IMR-90 (cell line): ENCODE data around the gene QRFP. TPM values are rescaled to one million over a fixed set of nuclear protein-coding genes. Genes with fewer than 3 reads are reported as not detected.

Experiments used
- ATAC-seq: fragments of 200-7000 bp; cut with Tn5 transposase; 2 replicates; pipeline ENCODE4 v1.9.1; 2020; ENCODE audit warnings: low read depth, mild to moderate bottlenecking, moderate library complexity
- BruUV-seq: library from RNA; stranded (reverse); fragments of 400-500 nt; replicated peaks from 2 replicates; lab custom pipeline; 2021; lab: Mats Ljungman, UMichigan
- CTCF ChIA-PET: fragments of 300-600 bp; formaldehyde crosslinking; extraction: SDS; loops from one replicate; lab custom pipeline; 2021; ENCODE audit warnings: antibody characterized with exemption; lab: Yijun Ruan, JAX
- POLR2A ChIA-PET: fragments of 300-600 bp; sonication (Branson Sonifier 250); formaldehyde crosslinking; loops from one replicate; lab custom pipeline; 2022; ENCODE audit warnings: antibody characterized with exemption; ENCODE audit not compliant: unreplicated experiment; lab: Charles Lee
- DNase-seq: peaks from one replicate; pipeline ENCODE4 v3.0.0; 2013
- H2AFZ ChIP-seq: replicated peaks from 2 replicates; pipeline ENCODE3; 2013; ENCODE audit warnings: low read length, mild to moderate bottlenecking; ENCODE audit not compliant: poor library complexity
- H2AK5ac ChIP-seq: 2 replicates; pipeline ENCODE4 v1.6.1; 2013; ENCODE audit warnings: low read depth, low read length, inconsistent platforms
- H2AK9ac ChIP-seq: replicated peaks from 2 replicates; pipeline ENCODE3; 2013; ENCODE audit warnings: mild to moderate bottlenecking, low read depth, low read length, moderate library complexity; ENCODE audit not compliant: poor library complexity
- H2BK120ac ChIP-seq: 2 replicates; pipeline ENCODE4 v1.6.1; 2013; ENCODE audit warnings: low read depth, low read length, inconsistent platforms
- H2BK15ac ChIP-seq: 3 replicates; pipeline ENCODE4 v1.6.1; 2013; ENCODE audit warnings: low read depth, low read length, inconsistent platforms
- H2BK20ac ChIP-seq: 2 replicates; pipeline ENCODE4 v1.6.1; 2013; ENCODE audit warnings: low read depth, mild to moderate bottlenecking, inconsistent platforms, low read length, moderate library complexity
- H2BK5ac ChIP-seq: 2 replicates; pipeline ENCODE4 v1.6.1; 2013; ENCODE audit warnings: mild to moderate bottlenecking, low read depth, low read length, inconsistent platforms; ENCODE audit not compliant: poor library complexity, severe bottlenecking
- H3K14ac ChIP-seq: replicated peaks from 2 replicates; pipeline ENCODE4 v1.6.1; 2013; ENCODE audit warnings: low read depth, low read length, inconsistent platforms
- H3K18ac ChIP-seq: 2 replicates; pipeline ENCODE4 v1.6.1; 2013; ENCODE audit warnings: low read depth, low read length, control low read depth
- H3K23ac ChIP-seq: 2 replicates; pipeline ENCODE4 v1.6.1; 2013; ENCODE audit warnings: low read depth, low read length, inconsistent platforms
- H3K27ac ChIP-seq: 2 replicates; pipeline ENCODE4 v1.5.1; 2013; ENCODE audit warnings: mild to moderate bottlenecking, control low read depth, low read length; ENCODE audit not compliant: insufficient read depth
- H3K27me3 ChIP-seq: 2 replicates; pipeline ENCODE4 v1.6.1; 2013; ENCODE audit warnings: low read length; ENCODE audit not compliant: control insufficient read depth, insufficient read depth
- H3K36me3 ChIP-seq: 2 replicates; pipeline ENCODE4 v1.6.1; 2013; ENCODE audit warnings: low read length, mixed read lengths; ENCODE audit not compliant: control insufficient read depth, insufficient read depth
- H3K4ac ChIP-seq: 2 replicates; pipeline ENCODE4 v1.6.1; 2013; ENCODE audit warnings: low read depth, low read length, inconsistent platforms
- H3K4me1 ChIP-seq: 2 replicates; pipeline ENCODE4 v1.6.1; 2013; ENCODE audit warnings: low read length, mixed read lengths; ENCODE audit not compliant: control insufficient read depth, insufficient read depth
- H3K4me2 ChIP-seq: 2 replicates; pipeline ENCODE4 v1.6.1; 2013; ENCODE audit warnings: low read depth, mild to moderate bottlenecking, control low read depth, low read length, moderate library complexity
- H3K4me3 ChIP-seq: 2 replicates; pipeline ENCODE4 v1.5.1; 2013; ENCODE audit warnings: low read depth, mild to moderate bottlenecking, control low read depth, low read length, moderate library complexity; ENCODE audit not compliant: insufficient read depth
- H3K56ac ChIP-seq: 2 replicates; pipeline ENCODE4 v1.6.1; 2013; ENCODE audit warnings: low read length, inconsistent platforms; ENCODE audit not compliant: insufficient read depth; ENCODE audit errors: extremely low read depth
- H3K79me1 ChIP-seq, 2 experiments: 2 replicates each; pipeline ENCODE4 v1.6.1; 2013; ENCODE audit warnings: low read length in 2 of 2, inconsistent platforms in 1 of 2, low read depth in 1 of 2
- H3K9ac ChIP-seq: 2 replicates; pipeline ENCODE4 v1.6.1; 2013; ENCODE audit warnings: low read depth, low read length, control low read depth
- H3K9me1 ChIP-seq: 2 replicates; pipeline ENCODE4 v1.6.1; 2013; ENCODE audit warnings: low read length, inconsistent platforms; ENCODE audit not compliant: insufficient read depth
- H3K9me3 ChIP-seq: 2 replicates; pipeline ENCODE4 v1.6.1; 2013; ENCODE audit warnings: low read length; ENCODE audit not compliant: control insufficient read depth, insufficient read depth
- H4K20me1 ChIP-seq: 2 replicates; pipeline ENCODE4 v1.6.1; 2013; ENCODE audit warnings: low read length, inconsistent platforms; ENCODE audit not compliant: insufficient read depth
- H4K5ac ChIP-seq: 2 replicates; pipeline ENCODE4 v1.6.1; 2013; ENCODE audit warnings: mild to moderate bottlenecking, low read depth, low read length, control low read depth
- H4K8ac ChIP-seq, 2 experiments: 2 replicates each; pipeline ENCODE4 v1.6.1; 2013; ENCODE audit warnings: low read depth in 2 of 2, low read length in 2 of 2, control low read depth in 1 of 2, inconsistent platforms in 1 of 2
- H4K91ac ChIP-seq: 2 replicates; pipeline ENCODE4 v1.6.1; 2013; ENCODE audit warnings: low read depth, low read length, inconsistent platforms; ENCODE audit not compliant: insufficient read depth
- BHLHE40 ChIP-seq: fragments of 150-350 bp; IDR thresholded peaks from 2 replicates; pipeline ENCODE4 v1.6.1; 2016; ENCODE audit warnings: mild to moderate bottlenecking, low read depth, low read length
- CEBPB ChIP-seq: IDR thresholded peaks from 2 replicates; pipeline ENCODE4 v1.6.1; 2012; ENCODE audit warnings: low read depth, low read length, improper control_type of control experiment
- CHD1 ChIP-seq: IDR thresholded peaks from 2 replicates; pipeline ENCODE4 v1.6.1; 2012; ENCODE audit warnings: low read depth, low read length, improper control_type of control experiment
- CTCF ChIP-seq: conservative IDR thresholded peaks from 2 replicates; pipeline ENCODE4 v1.5.1; 2012; ENCODE audit warnings: mild to moderate bottlenecking, low read depth, low read length, improper control_type of control experiment
- ELK1 ChIP-seq: fragments of 150-350 bp; IDR thresholded peaks from 2 replicates; pipeline ENCODE4 v1.6.1; 2016; ENCODE audit warnings: low read depth, mild to moderate bottlenecking, low read length, moderate library complexity, borderline replicate concordance
- FOS ChIP-seq: fragments of 150-350 bp; IDR thresholded peaks from 2 replicates; pipeline ENCODE4 v1.6.1; 2016; ENCODE audit warnings: low read depth, low read length
- MAFK ChIP-seq: IDR thresholded peaks from 2 replicates; pipeline ENCODE4 v1.6.1; 2012; ENCODE audit warnings: low read depth, low read length, improper control_type of control experiment
- MAZ ChIP-seq: IDR thresholded peaks from 2 replicates; pipeline ENCODE4 v1.6.1; 2012; ENCODE audit warnings: low read depth, mild to moderate bottlenecking, low read length, improper control_type of control experiment, moderate library complexity, borderline replicate concordance
- MXI1 ChIP-seq: IDR thresholded peaks from 2 replicates; pipeline ENCODE4 v1.6.1; 2012; ENCODE audit warnings: low read depth, mild to moderate bottlenecking, low read length, moderate library complexity, borderline replicate concordance
- NFE2L2 ChIP-seq: fragments of 150-350 bp; IDR thresholded peaks from 2 replicates; pipeline ENCODE4 v1.6.1; 2016; ENCODE audit warnings: low read depth, mild to moderate bottlenecking, low read length
- POLR2A ChIP-seq: IDR thresholded peaks from 2 replicates; pipeline ENCODE4 v1.6.1; 2012; ENCODE audit warnings: mild to moderate bottlenecking, low read depth, low read length
- RAD21 ChIP-seq: IDR thresholded peaks from 2 replicates; pipeline ENCODE4 v1.6.1; 2012; ENCODE audit warnings: low read length, improper control_type of control experiment
- RCOR1 ChIP-seq: IDR thresholded peaks from 2 replicates; pipeline ENCODE4 v1.6.1; 2012; ENCODE audit warnings: mild to moderate bottlenecking, low read length, improper control_type of control experiment; ENCODE audit not compliant: insufficient replicate concordance
- RFX5 ChIP-seq: IDR thresholded peaks from 2 replicates; pipeline ENCODE4 v1.8.0; 2012; ENCODE audit warnings: low read depth, mild to moderate bottlenecking, low read length, moderate library complexity
- SMC3 ChIP-seq: fragments of 150-350 bp; IDR thresholded peaks from 2 replicates; pipeline ENCODE4 v1.6.1; 2016; ENCODE audit warnings: low read depth, mild to moderate bottlenecking, antibody characterized with exemption, low read length, moderate library complexity
- USF2 ChIP-seq: fragments of 150-350 bp; IDR thresholded peaks from 2 replicates; pipeline ENCODE4 v1.6.1; 2017; ENCODE audit warnings: mild to moderate bottlenecking, antibody characterized with exemption, low read length, low read depth
- WGBS, 2 experiments: methylation state at CpG; one replicate each; pipeline versions ENCODE4 v1.1.5 to v1.1.7; 2013; ENCODE audit warnings: missing lambda C conversion rate in 2 of 2; ENCODE audit not compliant: insufficient read length in 1 of 2; ENCODE audit errors: extremely low coverage in 2 of 2; 5-methylcytosine and 5-hydroxymethylcytosine counted together
- dilution Hi-C: fragments of 300-500 bp; cut with HindIII; formaldehyde crosslinking; loops from one replicate; pipeline ENCODE4 v1.14.3; 2018; ENCODE audit warnings: low sequenced_read_pairs; ENCODE audit not compliant: unreplicated experiment
- in situ Hi-C: fragments of 300-500 bp; cut with MboI; formaldehyde crosslinking; loops from 3 replicates; pipeline ENCODE4 v1.14.3; 2019; ENCODE audit warnings: low sequenced_read_pairs, inconsistent platforms, mixed read lengths
- intact Hi-C: fragments of 100-400 bp; cut with micrococcal nuclease; formaldehyde crosslinking; loops from 2 replicates; pipeline ENCODE4 v1.10.0; 2022
- polyA plus RNA-seq, 3 experiments: library from polyadenylated mRNA; depleted of rRNA; stranded (reverse); fragments of >200 nt; gene quantifications; 2 replicates each; pipeline ENCODE4 v1.2.3, GENCODE V29; 2012; ENCODE audit warnings: low replicate concordance in 1 of 3
- total RNA-seq: library from RNA; depleted of rRNA; stranded (reverse); fragments of >200 nt; gene quantifications from 2 replicates; pipeline ENCODE4 v1.2.3, GENCODE V29; 2012

Gene QRFP
- total and polyA plus RNA-seq, 2 of the 4 experiments (the other 2 are of a cell fraction), result not detected

- 76% methylated on average over 3 of the region's 10 CpGs; no CpG with 5 or more reads in 1 of the 2 experiments for whole genome bisulfite sequencing, 2 experiments
- no peak overlapping the region for H3K27ac ChIP-seq
- CTCF ChIA-PET, result interaction anchor here (0.6 to 0.9 kb wide), 3 partner anchors 9 to 122 kb away, joined by 3 to 4 read pairs (median 4); no protein-coding TSS in a partner anchor
These were observed 30.7 kb upstream of the QRFP start for GRCh38 chr9:130927338-130927737.

More at GRCh38 chr9:130927338-130927737, 30.7 kb upstream of the QRFP start:
- no peak overlapping the region for H2AK9ac ChIP-seq
- H3K27me3 ChIP-seq, result no peaks in the 10 kb centered on the region
- in situ Hi-C loops (no loop called here), intact Hi-C loops (no loop called here), dilution Hi-C loops (no loop called here)
- no peak overlapping the region for H4K91ac ChIP-seq
- H3K23ac ChIP-seq, result no peak overlapping the region
- no peaks in the 10 kb centered on the region for H3K9me3 ChIP-seq
- peaks cover 6% of the 10 kb centered on the region; the same call in 1 of the 2 replicates for H3K9me1 ChIP-seq
- no peak overlapping the region for H2BK120ac ChIP-seq
- no TSS peak for BruUV-seq
- no peak overlapping the region for H3K56ac ChIP-seq
- no peak for TF ChIP-seq USF2
- no peak for TF ChIP-seq NFE2L2
- TF ChIP-seq MAZ, result no peak
- TF ChIP-seq MAFK, result no peak
- no peak for TF ChIP-seq RCOR1
- no peak for TF ChIP-seq BHLHE40
- no peak for TF ChIP-seq POLR2A
- TF ChIP-seq SMC3, result no peak
- no peak for TF ChIP-seq MXI1
- no peak for TF ChIP-seq ELK1
- no peak for TF ChIP-seq RFX5
- TF ChIP-seq FOS, result no peak
- TF ChIP-seq CTCF, result no peak
- TF ChIP-seq RAD21, result no peak
- no peak for TF ChIP-seq CHD1
- TF ChIP-seq CEBPB, result no peak
- no peak overlapping the region for H4K5ac ChIP-seq
- no peak overlapping the region for H3K4me2 ChIP-seq
- POLR2A ChIA-PET, result no interaction called here
- no peak overlapping the region for H2BK5ac ChIP-seq
- no peak overlapping the region; a peak in 1 of 4 replicates for H4K8ac ChIP-seq
- no peaks in the 10 kb centered on the region for H3K79me1 ChIP-seq
- no peak overlapping the region for H3K14ac ChIP-seq
- no peaks in the 10 kb centered on the region for H4K20me1 ChIP-seq
- DNase-seq, result peak; percentile 11
- no peak overlapping the region for H2BK15ac ChIP-seq
- no peak overlapping the region for H2AFZ ChIP-seq
- H3K4me1 ChIP-seq, result peaks cover 23% of the 10 kb centered on the region
- no peak for ATAC-seq
- H3K36me3 ChIP-seq, result no peaks in the 10 kb centered on the region
- peak overlapping the region; percentile 55; the same call in 1 of the 2 replicates for H3K4ac ChIP-seq
- H3K9ac ChIP-seq, result no peak overlapping the region
- peak overlapping the region; percentile 33 for H2AK5ac ChIP-seq
- no peak overlapping the region for H3K4me3 ChIP-seq
- H2BK20ac ChIP-seq, result no peak overlapping the region
- H3K18ac ChIP-seq, result no peak overlapping the region
